ENCODE measurements around the gene TMEM185B.

TMEM185B gene

GRCh38 chr2:120258196-120258595 lies 35.0 kb upstream of the TMEM185B start:
- Histone ChIP-seq H3K36me3 (ENCODE audit: control insufficient read depth, insufficient read depth, low read length) (no peaks in the 10 kb centered on the region), H3K9ac (ENCODE audit: low read length) (no peak overlapping the region), H3K27me3 (ENCODE audit: control insufficient read depth, insufficient read depth, low read length) (no peaks in the 10 kb centered on the region), H3K9me3 (ENCODE audit: control insufficient read depth, low read length) (peaks cover 5% of the 10 kb centered on the region), H3K4me1 (ENCODE audit: control insufficient read depth, insufficient read depth, low read length) (peaks cover 5% of the 10 kb centered on the region), H3K4me3 (ENCODE audit: low read length) (no peak overlapping the region)

DNA sequence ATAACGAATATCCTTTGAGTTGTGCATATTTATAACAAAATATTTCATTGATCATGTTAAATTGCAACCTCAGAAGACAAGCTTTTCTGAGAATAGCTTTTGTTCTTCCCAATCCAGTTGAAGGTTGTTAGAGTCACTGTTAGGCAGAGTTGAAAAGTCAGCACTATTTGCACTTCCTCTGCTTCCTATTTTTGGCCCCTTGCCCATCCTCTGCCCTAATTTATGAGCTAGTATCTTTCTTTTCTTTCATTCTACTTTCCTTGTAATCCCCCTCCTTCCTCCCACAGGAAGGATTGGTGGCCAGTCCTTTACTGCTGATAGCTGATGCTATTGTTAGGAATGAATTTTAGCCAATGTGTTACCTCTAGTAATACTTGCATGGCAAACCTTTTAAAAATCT lies 34.3 kb upstream of the TMEM185B start:
- peaks cover 3% of the 10 kb centered on the region for H3K4me1 ChIP-seq (ENCODE audit: control insufficient read depth, insufficient read depth, low read length)
- H3K36me3 ChIP-seq (ENCODE audit: control insufficient read depth, insufficient read depth, low read length): no peaks in the 10 kb centered on the region
- H3K4me3 ChIP-seq (ENCODE audit: low read length): no peak overlapping the region
- no peak overlapping the region for H3K9ac ChIP-seq (ENCODE audit: low read length)
- H3K27me3 ChIP-seq (ENCODE audit: control insufficient read depth, insufficient read depth, low read length): no peaks in the 10 kb centered on the region
- H3K9me3 ChIP-seq (ENCODE audit: control insufficient read depth, low read length): peaks cover 5% of the 10 kb centered on the region

DNA sequence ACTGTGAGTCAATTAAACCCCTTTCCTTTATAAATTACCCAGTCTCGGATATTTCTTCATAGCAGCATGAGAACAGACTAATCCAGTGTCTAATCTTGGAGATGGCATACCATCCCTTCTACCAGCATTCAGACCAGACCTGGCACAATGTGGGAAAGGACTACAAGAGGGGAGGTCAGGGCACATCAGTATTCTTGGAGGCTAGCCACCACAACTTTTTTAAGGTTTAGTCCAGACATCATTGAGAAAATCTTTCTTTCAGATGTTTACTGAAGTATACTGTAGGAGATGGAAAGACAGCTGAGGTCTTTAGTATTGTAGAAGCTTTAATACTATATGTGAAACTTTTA lies 33.4 kb upstream of the TMEM185B start:
- H3K4me3 ChIP-seq (ENCODE audit: low read length): no peak overlapping the region
- peaks cover 5% of the 10 kb centered on the region for H3K9me3 ChIP-seq (ENCODE audit: control insufficient read depth, low read length)
- peaks cover 6% of the 10 kb centered on the region for H3K4me1 ChIP-seq (ENCODE audit: control insufficient read depth, insufficient read depth, low read length)
- H3K27me3 ChIP-seq (ENCODE audit: control insufficient read depth, insufficient read depth, low read length): no peaks in the 10 kb centered on the region
- H3K36me3 ChIP-seq (ENCODE audit: control insufficient read depth, insufficient read depth, low read length): no peaks in the 10 kb centered on the region
- no peak overlapping the region for H3K9ac ChIP-seq (ENCODE audit: low read length)

GRCh38 chr2:120255986-120256650 lies 32.9 kb upstream of the TMEM185B start:
- Histone ChIP-seq H3K36me3 (ENCODE audit: control insufficient read depth, insufficient read depth, low read length) (no peaks in the 10 kb centered on the region), H3K27me3 (ENCODE audit: control insufficient read depth, insufficient read depth, low read length) (no peaks in the 10 kb centered on the region), H3K4me1 (ENCODE audit: control insufficient read depth, insufficient read depth, low read length) (peaks cover 6% of the 10 kb centered on the region), H3K4me3 (ENCODE audit: low read length) (no peak overlapping the region), H3K9ac (ENCODE audit: low read length) (no peak overlapping the region), H3K9me3 (ENCODE audit: control insufficient read depth, low read length) (peaks cover 5% of the 10 kb centered on the region)

- Histone ChIP-seq H3K9ac (ENCODE audit: low read length) (no peak overlapping the region), H3K4me1 (ENCODE audit: control insufficient read depth, insufficient read depth, low read length) (peaks cover 6% of the 10 kb centered on the region), H3K4me3 (ENCODE audit: low read length) (no peak overlapping the region), H3K9me3 (ENCODE audit: control insufficient read depth, low read length) (no peaks in the 10 kb centered on the region), H3K27me3 (ENCODE audit: control insufficient read depth, insufficient read depth, low read length) (no peaks in the 10 kb centered on the region), H3K36me3 (ENCODE audit: control insufficient read depth, insufficient read depth, low read length) (no peaks in the 10 kb centered on the region)
Measured at GRCh38 chr2:120255071-120255470, 31.9 kb upstream of the TMEM185B start.

DNA sequence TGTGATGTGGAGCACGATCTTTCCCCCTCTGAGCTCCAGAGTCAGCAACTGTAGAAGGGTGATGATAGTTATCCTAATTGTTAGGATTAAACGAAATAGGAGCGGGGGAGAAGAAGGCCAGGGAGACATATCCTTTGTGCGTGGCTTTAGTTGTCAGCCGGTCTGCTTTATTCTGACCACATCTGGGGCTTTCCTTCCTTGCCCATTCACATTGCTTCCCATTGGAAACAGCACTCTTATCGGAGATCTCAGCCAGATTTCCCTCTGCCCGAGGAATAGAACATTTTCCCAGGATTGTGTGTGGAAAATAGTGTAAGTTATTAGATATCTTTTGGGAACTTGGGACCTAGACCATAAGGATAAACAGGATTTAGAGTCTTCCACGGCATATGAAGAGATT lies 31.0 kb upstream of the TMEM185B start:
- H3K27me3 ChIP-seq (ENCODE audit: control insufficient read depth, insufficient read depth, low read length): no peaks in the 10 kb centered on the region
- peaks cover 6% of the 10 kb centered on the region for H3K4me1 ChIP-seq (ENCODE audit: control insufficient read depth, insufficient read depth, low read length)
- H3K9me3 ChIP-seq (ENCODE audit: control insufficient read depth, low read length): no peaks in the 10 kb centered on the region
- no peak overlapping the region for H3K9ac ChIP-seq (ENCODE audit: low read length)
- H3K36me3 ChIP-seq (ENCODE audit: control insufficient read depth, insufficient read depth, low read length): no peaks in the 10 kb centered on the region
- H3K4me3 ChIP-seq (ENCODE audit: low read length): no peak overlapping the region

DNA sequence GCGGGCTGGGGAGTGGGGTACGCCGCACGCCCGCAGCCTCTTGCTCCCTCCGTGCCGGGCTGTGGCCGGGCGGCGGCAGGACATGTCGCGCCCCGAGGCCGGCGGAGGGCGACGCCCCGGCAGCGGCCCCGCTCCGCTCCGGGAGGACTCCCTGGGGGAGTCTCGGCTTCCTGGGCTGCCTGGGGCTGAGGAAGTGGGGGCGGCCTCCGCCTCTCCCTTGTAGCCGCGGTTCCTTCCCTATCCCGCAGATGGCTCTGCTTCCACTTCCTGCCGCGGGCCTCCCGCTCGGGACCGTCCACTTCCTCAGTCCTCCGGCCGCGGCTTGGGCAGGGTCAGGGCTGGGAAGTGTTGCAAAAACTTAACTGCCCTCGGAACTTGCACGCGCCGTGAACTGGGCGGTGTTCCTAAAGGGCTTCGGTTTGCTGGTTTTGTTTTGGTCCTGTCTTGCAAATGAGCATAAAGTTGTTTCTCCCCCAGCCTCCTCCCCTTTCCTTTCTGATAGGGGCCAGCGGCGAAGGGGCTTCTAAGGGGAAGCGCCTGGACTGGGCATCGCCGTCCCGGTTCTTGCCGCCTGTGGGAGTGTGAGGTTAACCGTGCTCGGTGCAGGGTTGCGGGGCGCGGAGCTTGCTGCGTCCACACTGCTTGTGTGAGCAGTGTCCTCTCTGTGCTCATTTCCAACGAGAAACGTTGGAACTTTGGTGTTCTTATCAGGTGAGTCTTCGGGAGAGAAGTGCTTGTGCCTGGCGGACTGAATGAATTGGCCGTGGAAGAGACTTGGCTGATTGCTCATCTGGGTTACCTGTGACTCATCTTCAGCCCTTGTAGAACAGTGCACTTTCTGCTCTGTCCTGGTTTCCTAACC lies 30.1 kb upstream of the TMEM185B start:
- H3K36me3 ChIP-seq (ENCODE audit: control insufficient read depth, insufficient read depth, low read length): no peaks in the 10 kb centered on the region
- peak overlapping the region; percentile 40 for H3K4me3 ChIP-seq (ENCODE audit: low read length)
- H3K9me3 ChIP-seq (ENCODE audit: control insufficient read depth, low read length): no peaks in the 10 kb centered on the region
- peaks cover 6% of the 10 kb centered on the region for H3K4me1 ChIP-seq (ENCODE audit: control insufficient read depth, insufficient read depth, low read length)
- H3K27me3 ChIP-seq (ENCODE audit: control insufficient read depth, insufficient read depth, low read length): no peaks in the 10 kb centered on the region
- H3K9ac ChIP-seq (ENCODE audit: low read length): peak overlapping the region; percentile 72

DNA sequence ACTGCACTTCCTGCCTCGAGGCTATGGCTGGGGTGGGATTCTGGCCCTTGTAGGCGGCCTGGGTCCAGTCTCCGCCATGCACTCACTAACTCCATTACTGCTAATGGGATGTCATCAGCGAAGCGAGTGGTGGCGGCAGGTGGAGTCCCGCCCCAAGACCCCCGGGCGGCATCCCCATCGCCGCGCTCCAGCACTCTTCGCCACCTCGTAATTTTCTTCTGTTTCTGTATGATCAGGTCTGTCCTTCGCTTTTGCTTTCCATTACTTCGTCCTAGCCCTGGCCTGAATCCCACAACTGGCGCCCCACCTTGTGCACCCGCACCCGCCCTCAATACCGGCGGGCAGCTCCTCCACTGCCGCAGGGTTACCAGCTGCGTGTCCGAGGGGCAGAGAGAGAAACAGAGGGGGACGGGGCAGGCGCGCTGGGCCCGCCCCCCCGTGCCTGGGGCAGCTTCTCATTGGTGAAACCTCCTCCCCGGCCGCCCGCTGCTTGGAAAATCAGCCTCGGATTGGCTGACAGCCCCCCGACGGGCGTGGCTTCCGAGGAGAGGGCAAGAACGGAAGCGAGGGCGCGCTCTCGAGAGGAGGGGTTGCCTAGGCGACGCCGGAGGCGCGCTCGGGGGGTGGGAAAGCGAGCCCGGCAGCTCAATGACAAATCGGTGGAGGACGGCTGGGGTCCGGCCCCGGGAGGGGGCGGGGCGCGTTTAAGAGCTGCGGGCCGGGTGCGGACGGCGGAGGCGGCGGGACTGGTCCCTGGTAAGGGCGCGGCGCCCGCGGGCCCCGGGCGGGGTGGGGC lies 29.2 kb upstream of the TMEM185B start, which contains the start of gene RALB:
Gene RALB, plus strand, starts transcription at position 628 of the 796 bp plus-strand sequence. CDS start 25,813 bp downstream, outside the sequence.
- H3K9me3 ChIP-seq (ENCODE audit: control insufficient read depth, low read length): no peaks in the 10 kb centered on the region
- no peaks in the 10 kb centered on the region for H3K27me3 ChIP-seq (ENCODE audit: control insufficient read depth, insufficient read depth, low read length)
- peak within 1 kb of the TSS; percentile 72 for H3K9ac ChIP-seq (ENCODE audit: low read length)
- H3K36me3 ChIP-seq (ENCODE audit: control insufficient read depth, insufficient read depth, low read length): no peaks in the 10 kb centered on the region
- peaks cover 6% of the 10 kb centered on the region for H3K4me1 ChIP-seq (ENCODE audit: control insufficient read depth, insufficient read depth, low read length)
- peak within 1 kb of the TSS; percentile 40 for H3K4me3 ChIP-seq (ENCODE audit: low read length)

DNA sequence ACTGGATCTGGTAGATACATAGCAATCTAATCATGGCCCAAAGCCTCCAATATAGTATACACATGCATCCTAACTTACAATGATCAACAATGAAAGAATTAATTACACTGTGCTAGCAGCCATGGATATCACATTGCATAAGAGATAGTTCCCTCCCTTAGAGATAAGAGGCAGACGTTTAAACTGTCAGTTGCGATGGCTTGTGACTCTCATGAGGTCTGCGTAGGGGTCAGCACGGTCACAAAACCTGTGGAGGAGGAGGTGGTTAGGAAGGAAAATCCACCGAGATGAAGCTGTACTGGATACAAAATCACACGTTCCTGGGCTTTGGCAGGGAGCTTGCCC lies 28.7 kb upstream of the TMEM185B start:
- H3K9me3 ChIP-seq (ENCODE audit: control insufficient read depth, low read length): no peaks in the 10 kb centered on the region
- H3K4me3 ChIP-seq (ENCODE audit: low read length): peak overlapping the region; percentile 40
- peak overlapping the region; percentile 72 for H3K9ac ChIP-seq (ENCODE audit: low read length)
- no peaks in the 10 kb centered on the region for H3K36me3 ChIP-seq (ENCODE audit: control insufficient read depth, insufficient read depth, low read length)
- H3K27me3 ChIP-seq (ENCODE audit: control insufficient read depth, insufficient read depth, low read length): no peaks in the 10 kb centered on the region
- H3K4me1 ChIP-seq (ENCODE audit: control insufficient read depth, insufficient read depth, low read length): peaks cover 6% of the 10 kb centered on the region

DNA sequence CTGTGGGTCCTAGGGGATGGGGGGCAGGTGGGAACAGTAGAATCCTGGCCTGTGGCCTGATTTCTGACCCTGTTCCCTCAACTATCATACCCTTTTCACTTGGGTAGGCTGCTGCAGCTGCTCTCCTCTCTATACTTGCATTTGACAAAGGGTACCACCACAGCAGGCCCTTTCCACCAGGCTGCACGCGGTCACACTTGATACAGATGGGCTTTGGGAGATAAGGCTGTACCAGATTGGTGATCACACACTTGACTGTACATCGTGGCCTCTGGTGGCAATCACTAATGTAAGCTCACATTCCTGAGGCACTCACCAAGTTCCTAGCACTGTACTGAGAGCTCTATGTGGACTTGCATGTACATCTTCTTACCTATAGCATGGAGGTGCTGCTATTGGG lies 27.9 kb upstream of the TMEM185B start:
- Histone ChIP-seq H3K9ac (ENCODE audit: low read length) (no peak overlapping the region), H3K4me3 (ENCODE audit: low read length) (no peak overlapping the region), H3K27me3 (ENCODE audit: control insufficient read depth, insufficient read depth, low read length) (no peaks in the 10 kb centered on the region), H3K4me1 (ENCODE audit: control insufficient read depth, insufficient read depth, low read length) (peaks cover 10% of the 10 kb centered on the region), H3K9me3 (ENCODE audit: control insufficient read depth, low read length) (no peaks in the 10 kb centered on the region), H3K36me3 (ENCODE audit: control insufficient read depth, insufficient read depth, low read length) (no peaks in the 10 kb centered on the region)

DNA sequence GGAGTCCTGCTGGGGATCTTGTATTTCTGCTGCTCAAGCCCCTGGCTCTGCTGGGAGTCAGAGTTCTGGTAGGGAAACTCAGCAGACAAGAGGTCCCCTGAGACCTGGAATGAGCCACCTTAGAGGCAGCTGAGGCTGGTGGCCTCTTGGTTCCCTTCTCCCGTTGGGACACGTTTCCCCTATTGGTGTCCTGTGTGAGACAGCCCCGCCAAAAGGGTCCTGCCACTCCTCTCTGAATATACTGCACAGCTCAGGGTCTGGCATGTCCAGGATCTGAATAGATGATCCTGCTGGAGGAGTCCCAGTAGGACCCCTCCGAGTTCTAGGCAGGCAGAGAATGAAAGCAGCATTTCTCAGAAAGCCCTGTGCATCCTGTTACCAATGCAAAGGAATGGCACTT lies 27.4 kb upstream of the TMEM185B start:
- Histone ChIP-seq H3K4me1 (ENCODE audit: control insufficient read depth, insufficient read depth, low read length) (peaks cover 14% of the 10 kb centered on the region), H3K27me3 (ENCODE audit: control insufficient read depth, insufficient read depth, low read length) (no peaks in the 10 kb centered on the region), H3K4me3 (ENCODE audit: low read length) (no peak overlapping the region), H3K9me3 (ENCODE audit: control insufficient read depth, low read length) (no peaks in the 10 kb centered on the region), H3K9ac (ENCODE audit: low read length) (no peak overlapping the region), H3K36me3 (ENCODE audit: control insufficient read depth, insufficient read depth, low read length) (no peaks in the 10 kb centered on the region)

DNA sequence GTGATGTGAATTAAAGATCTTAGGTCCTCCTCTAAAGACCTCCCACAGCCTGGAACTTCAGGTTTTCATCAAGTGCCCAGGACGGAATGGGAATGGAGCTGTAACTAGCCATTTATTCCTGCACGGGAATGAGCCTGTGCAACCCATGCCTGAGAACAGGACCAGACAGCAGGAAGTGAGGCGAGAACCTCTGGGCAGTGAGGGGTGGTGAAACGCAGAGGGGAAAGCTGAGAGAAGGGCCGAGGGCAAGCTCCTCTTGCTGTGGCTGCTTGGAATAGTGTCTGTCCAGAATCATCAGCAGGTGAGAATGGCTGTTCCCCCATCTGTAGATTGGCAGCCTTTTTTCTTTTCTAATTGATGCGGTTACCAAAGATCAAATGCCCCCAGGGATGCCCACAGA lies 24.7 kb upstream of the TMEM185B start:
- no peak overlapping the region for H3K4me3 ChIP-seq (ENCODE audit: low read length)
- no peaks in the 10 kb centered on the region for H3K9me3 ChIP-seq (ENCODE audit: control insufficient read depth, low read length)
- H3K36me3 ChIP-seq (ENCODE audit: control insufficient read depth, insufficient read depth, low read length): no peaks in the 10 kb centered on the region
- H3K27me3 ChIP-seq (ENCODE audit: control insufficient read depth, insufficient read depth, low read length): no peaks in the 10 kb centered on the region
- peaks cover 30% of the 10 kb centered on the region for H3K4me1 ChIP-seq (ENCODE audit: control insufficient read depth, insufficient read depth, low read length)
- no peak overlapping the region for H3K9ac ChIP-seq (ENCODE audit: low read length)
